NCI-H2171 (cell line): ENCODE measurements around the gene PCF11.

Experiments
- DNase-seq: peaks from one replicate; lab custom pipeline; 2025; lab: John Stamatoyannopoulos, UW

PCF11 gene

GRCh38 chr11:83156144-83156995 lies 561 bp upstream of the PCF11 start:
- DNase-seq, result peak; percentile 91

GRCh38 chr11:83157594-83158356 lies 844 bp downstream of the PCF11 start:
- peak; percentile 24 for DNase-seq

- no peak for DNase-seq
Observed at GRCh38 chr11:83158357-83158786, 1.4 kb downstream of the PCF11 start.

GRCh38 chr11:83158965-83159901 lies 2.3 kb downstream of the PCF11 start:
- no peak for DNase-seq

GRCh38 chr11:83159902-83160865 lies 3.3 kb downstream of the PCF11 start:
- DNase-seq, result no peak

GRCh38 chr11:83161610-83162199 lies 4.8 kb downstream of the PCF11 start:
- no peak for DNase-seq

- no peak for DNase-seq
Observed at GRCh38 chr11:83162377-83162776, 5.4 kb downstream of the PCF11 start.

GRCh38 chr11:83166193-83166866 lies 9.4 kb downstream of the PCF11 start:
- DNase-seq, result no peak

- DNase-seq, result no peak
Observed at GRCh38 chr11:83168756-83169155, 11.8 kb downstream of the PCF11 start.

- no peak for DNase-seq
Observed at GRCh38 chr11:83170865-83171264, 13.9 kb downstream of the PCF11 start.

- DNase-seq, result no peak
Observed at GRCh38 chr11:83172551-83172950, 15.6 kb downstream of the PCF11 start.

- no peak for DNase-seq
Observed at GRCh38 chr11:83174008-83174407, 17.1 kb downstream of the PCF11 start.

- no peak for DNase-seq
Observed at GRCh38 chr11:83175815-83176214, 18.9 kb downstream of the PCF11 start.

GRCh38 chr11:83181815-83182214 lies 24.9 kb downstream of the PCF11 start:
- no peak for DNase-seq

- DNase-seq, result no peak
Observed at GRCh38 chr11:83185767-83186166, 28.8 kb downstream of the PCF11 start.

- no peak for DNase-seq
Observed at GRCh38 chr11:83187465-83187864, 30.5 kb downstream of the PCF11 start.

- DNase-seq, result no peak
Observed at GRCh38 chr11:83191491-83191890, 34.6 kb downstream of the PCF11 start.

- no peak for DNase-seq
Observed at GRCh38 chr11:83191986-83192385, 35.1 kb downstream of the PCF11 start.

GRCh38 chr11:83192606-83193245 lies 35.8 kb downstream of the PCF11 start:
- no peak for DNase-seq
